ENCODE measurements around the gene CUBN.
A peak's percentile ranks its signal among the peaks of the same experiment; 100 is the strongest.

CUBN gene

GRCh38 chr10:16966991-16967865, 162.4 kb downstream of the CUBN start:
- TF ChIP-seq CTCF (IDR thresholded peaks at IDR 0.05; ENCODE audit: insufficient read depth, missing control alignments): no peak
- DNase-seq (ENCODE audit: insufficient read length, low spot score) (no peak), FAIRE-seq (no peak)

GRCh38 chr10:16965740-16966447, 163.7 kb downstream of the CUBN start:
- no peak for TF ChIP-seq CTCF (IDR thresholded peaks at IDR 0.05; ENCODE audit: insufficient read depth, missing control alignments)
- DNase-seq (ENCODE audit: insufficient read length, low spot score) (no peak), FAIRE-seq (no peak)

GRCh38 chr10:16965344-16965616, 164.3 kb downstream of the CUBN start:
- FAIRE-seq: peak; percentile 41

GRCh38 chr10:16964576-16965343, 164.9 kb downstream of the CUBN start:
- peak; percentile 64 for FAIRE-seq
- peak; percentile 22 for DNase-seq (ENCODE audit: insufficient read length, low spot score)
- no peak for TF ChIP-seq CTCF (IDR thresholded peaks at IDR 0.05; ENCODE audit: insufficient read depth, missing control alignments)

More at GRCh38 chr10:16965344-16965616, 164.3 kb downstream of the CUBN start:
- DNase-seq (ENCODE audit: insufficient read length, low spot score): no peak
- no peak for TF ChIP-seq CTCF (IDR thresholded peaks at IDR 0.05; ENCODE audit: insufficient read depth, missing control alignments)

GRCh38 chr10:16960551-16960950, 169.1 kb downstream of the CUBN start:
- no peak for FAIRE-seq
- no peak for DNase-seq (ENCODE audit: insufficient read length, low spot score)
- TF ChIP-seq CTCF (IDR thresholded peaks at IDR 0.05; ENCODE audit: insufficient read depth, missing control alignments): no peak

GRCh38 chr10:16957038-16957437, 172.6 kb downstream of the CUBN start:
- no peak for TF ChIP-seq CTCF (IDR thresholded peaks at IDR 0.05; ENCODE audit: insufficient read depth, missing control alignments)
- DNase-seq (ENCODE audit: insufficient read length, low spot score) (no peak), FAIRE-seq (no peak)

Data from D721Med (cell line).